Sigmoid colon (tissue), 7 donors: Measurements from ENCODE around the gene TMED4. TPM values are rescaled to one million over a fixed set of nuclear protein-coding genes. Genes with fewer than 3 reads are reported as not detected.
"Not testable (repeated sequence)": the region's sequence is repeated elsewhere in the genome, so short reads cannot be mapped to it uniquely, and the experiment has no call there.

Experiments
- DNase-seq: peaks from one replicate; pipeline ENCODE4 v3.0.0-alpha.2; 2019
- H3K27ac ChIP-seq, 4 donors: fragments of 200-600 bp; sonication (generic); one replicate each; pipeline ENCODE4 v1.5.1; 2016 to 2019; ENCODE audit warnings: mild to moderate bottlenecking in 1 of 4
- H3K27me3 ChIP-seq, 3 donors: fragments of 200-600 bp; sonication (generic); one replicate each; pipeline ENCODE4 v1.5.1; 2019; ENCODE audit warnings: mild to moderate bottlenecking in 1 of 3
- H3K36me3 ChIP-seq, 4 donors: fragments of 200-600 bp; sonication (generic); one replicate each; pipeline ENCODE4 v1.5.1; 2016 to 2019
- H3K4me1 ChIP-seq, 4 donors: fragments of 200-600 bp; sonication (generic); one replicate each; pipeline ENCODE4 v1.5.1; 2017 to 2019
- H3K4me3 ChIP-seq, 4 donors: fragments of 200-600 bp; sonication (generic); one replicate each; pipeline ENCODE4 v1.5.1; 2017 to 2019; ENCODE audit warnings: mild to moderate bottlenecking in 2 of 4, moderate library complexity in 1 of 4
- H3K9me3 ChIP-seq, 4 donors: fragments of 200-600 bp in 3 of 4; sonication (generic) in 3 of 4; one replicate each; pipeline versions ENCODE4 v1.5.1 to v1.6.1; 2013 to 2019
- EP300 ChIP-seq, 4 donors: sonication (generic); formaldehyde crosslinking; IDR thresholded peaks; one replicate each; pipeline ENCODE4 v1.6.1; 2017; ENCODE audit warnings: antibody characterized with exemption in 4 of 4
- POLR2A ChIP-seq, 2 donors: fragments of 450-650 bp; IDR thresholded peaks; one replicate each; pipeline ENCODE4 v1.6.1; 2016; ENCODE audit warnings: antibody characterized with exemption in 2 of 2, mild to moderate bottlenecking in 2 of 2, moderate library complexity in 2 of 2
- POLR2AphosphoS5 ChIP-seq, 4 donors: sonication (generic); formaldehyde crosslinking; IDR thresholded peaks; one replicate each; pipeline ENCODE4 v1.6.1; 2017; ENCODE audit warnings: antibody characterized with exemption in 4 of 4
- WGBS, 2 donors: extraction: QIAGEN DNeasy Blood & Tissue Kit; methylation state at CpG; one replicate each; pipeline ENCODE4 v1.1.7; 2013; 5-methylcytosine and 5-hydroxymethylcytosine counted together
- intact Hi-C: fragments of 100-400 bp; cut with DNase I; formaldehyde crosslinking; loops from one replicate; pipeline ENCODE4 v1.15.1; 2023
- polyA plus RNA-seq, 3 donors: library from polyadenylated mRNA; stranded (reverse); fragments of 200-250 nt; gene quantifications; one replicate each; pipeline ENCODE4 v1.2.3, GENCODE V29; 2013
- total RNA-seq, 4 donors: library from RNA; depleted of rRNA; stranded (reverse); fragments of >200 nt; gene quantifications; one replicate each; pipeline ENCODE4 v1.1.0, GENCODE V29; 2016
- TF ChIP-seq, protein P1 (sequence below), 4 experiments: fragments of 450-650 bp in 3 of 4; fragments of 200-600 bp in 1 of 4; IDR thresholded peaks; one replicate each; pipeline ENCODE4 v1.5.1; 2016 to 2019; ENCODE audit warnings: antibody characterized with exemption in 4 of 4, mild to moderate bottlenecking in 3 of 4, moderate library complexity in 2 of 4
- donor health status: healthy with polysubstance abuse.
- donor health status: Bipolar disorder and iron deficiency.
- donor health status: healthy.

Gene TMED4
- total and polyA plus RNA-seq, 7 donors: 18.6 to 209 (median 114) TPM

GRCh38 chr7:44555350-44555749, 26.7 kb downstream of the TMED4 start:
- no peaks in the 10 kb centered on the region for H3K4me1 ChIP-seq
- intact Hi-C loops: no loop called here
- no peaks in the 10 kb centered on the region for H3K27me3 ChIP-seq
- no peak overlapping the region for H3K27ac ChIP-seq
- DNase-seq: no peak
- no peak overlapping the region for H3K4me3 ChIP-seq
- 81 to 84% methylated on average over 2 of the region's 2 CpGs for WGBS, 2 donors
- H3K9me3 ChIP-seq: no peaks in the 10 kb centered on the region
- TF ChIP-seq POLR2AphosphoS5 (IDR thresholded peaks at IDR 0.05) (no peak), POLR2A (IDR thresholded peaks at IDR 0.05) (no peak), EP300 (IDR thresholded peaks at IDR 0.05) (no peak)
- TF ChIP-seq, protein P1, sequence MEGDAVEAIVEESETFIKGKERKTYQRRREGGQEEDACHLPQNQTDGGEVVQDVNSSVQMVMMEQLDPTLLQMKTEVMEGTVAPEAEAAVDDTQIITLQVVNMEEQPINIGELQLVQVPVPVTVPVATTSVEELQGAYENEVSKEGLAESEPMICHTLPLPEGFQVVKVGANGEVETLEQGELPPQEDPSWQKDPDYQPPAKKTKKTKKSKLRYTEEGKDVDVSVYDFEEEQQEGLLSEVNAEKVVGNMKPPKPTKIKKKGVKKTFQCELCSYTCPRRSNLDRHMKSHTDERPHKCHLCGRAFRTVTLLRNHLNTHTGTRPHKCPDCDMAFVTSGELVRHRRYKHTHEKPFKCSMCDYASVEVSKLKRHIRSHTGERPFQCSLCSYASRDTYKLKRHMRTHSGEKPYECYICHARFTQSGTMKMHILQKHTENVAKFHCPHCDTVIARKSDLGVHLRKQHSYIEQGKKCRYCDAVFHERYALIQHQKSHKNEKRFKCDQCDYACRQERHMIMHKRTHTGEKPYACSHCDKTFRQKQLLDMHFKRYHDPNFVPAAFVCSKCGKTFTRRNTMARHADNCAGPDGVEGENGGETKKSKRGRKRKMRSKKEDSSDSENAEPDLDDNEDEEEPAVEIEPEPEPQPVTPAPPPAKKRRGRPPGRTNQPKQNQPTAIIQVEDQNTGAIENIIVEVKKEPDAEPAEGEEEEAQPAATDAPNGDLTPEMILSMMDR (IDR thresholded peaks at IDR 0.05): no peak
- H3K36me3 ChIP-seq: no peaks in the 10 kb centered on the region

DNA sequence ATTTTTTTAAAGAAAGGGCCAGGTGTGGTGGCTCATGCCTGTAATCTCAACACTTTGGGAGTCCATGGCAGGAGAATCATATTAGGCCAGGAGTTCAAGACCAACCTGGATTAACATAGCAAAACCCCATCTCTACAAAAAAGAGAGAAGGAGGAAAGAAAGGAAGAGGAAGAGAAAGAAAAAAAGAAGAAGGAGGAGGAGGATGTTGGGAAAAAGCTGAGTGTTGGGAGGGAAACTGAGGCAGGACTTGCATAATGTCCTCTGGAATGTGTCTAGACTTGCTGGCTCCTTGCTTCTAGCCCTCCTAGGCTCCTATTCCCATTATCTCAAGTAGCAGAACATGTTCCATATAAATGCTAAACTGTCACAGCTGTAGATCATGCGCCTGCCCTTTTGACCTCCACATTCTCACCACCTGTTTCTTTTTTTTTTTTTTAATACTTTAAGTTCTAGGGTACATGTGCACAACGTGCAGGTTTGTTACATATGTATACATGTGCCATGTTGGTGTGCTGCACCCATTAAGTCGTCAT, 29.5 kb downstream of the TMED4 start:
- H3K27ac ChIP-seq, H3K4me3 ChIP-seq, H3K36me3 ChIP-seq, DNase-seq, intact Hi-C loops, H3K9me3 ChIP-seq, H3K4me1 ChIP-seq, H3K27me3 ChIP-seq: not testable (repeated sequence)
- WGBS, 2 donors: 66 to 69% methylated on average over 3 of the region's 3 CpGs

GRCh38 chr7:44549457-44549856, 32.6 kb downstream of the TMED4 start:
- no peak for DNase-seq
- Histone ChIP-seq H3K27ac (no peak overlapping the region), H3K36me3 (no peaks in the 10 kb centered on the region), H3K27me3 (no peaks in the 10 kb centered on the region), H3K9me3 (no peaks in the 10 kb centered on the region), H3K4me3 (no peak overlapping the region), H3K4me1 (no peaks in the 10 kb centered on the region)
- intact Hi-C loops: no loop called here
- 77% methylated on average over 3 of the region's 3 CpGs for WGBS, 2 donors
- TF ChIP-seq POLR2A (IDR thresholded peaks at IDR 0.05): no peak
- no peak for TF ChIP-seq POLR2AphosphoS5 (IDR thresholded peaks at IDR 0.05)
- TF ChIP-seq EP300 (IDR thresholded peaks at IDR 0.05): no peak
- TF ChIP-seq, protein P1 (IDR thresholded peaks at IDR 0.05): no peak

DNA sequence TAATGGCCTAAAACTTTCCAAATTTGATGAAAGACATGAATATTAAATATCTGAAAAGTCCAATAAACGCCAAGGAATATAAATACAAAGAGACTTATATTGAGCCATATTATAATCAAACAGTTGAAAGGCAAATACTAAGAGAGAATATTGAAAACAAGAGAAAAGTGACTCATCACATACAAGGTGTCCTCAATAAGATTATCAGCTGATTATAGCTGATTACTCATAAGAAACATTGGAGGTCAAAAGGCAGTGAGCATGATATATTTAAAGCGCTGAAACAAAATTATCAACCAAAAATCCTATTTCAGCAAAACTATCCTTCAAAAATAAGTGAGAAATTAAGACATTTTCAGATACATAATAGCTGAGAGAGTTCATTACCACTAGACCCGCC, 33.1 kb downstream of the TMED4 start:
- DNase-seq: no peak
- 89 to 95% methylated on average over 3 of the region's 3 CpGs for WGBS, 2 donors

DNA sequence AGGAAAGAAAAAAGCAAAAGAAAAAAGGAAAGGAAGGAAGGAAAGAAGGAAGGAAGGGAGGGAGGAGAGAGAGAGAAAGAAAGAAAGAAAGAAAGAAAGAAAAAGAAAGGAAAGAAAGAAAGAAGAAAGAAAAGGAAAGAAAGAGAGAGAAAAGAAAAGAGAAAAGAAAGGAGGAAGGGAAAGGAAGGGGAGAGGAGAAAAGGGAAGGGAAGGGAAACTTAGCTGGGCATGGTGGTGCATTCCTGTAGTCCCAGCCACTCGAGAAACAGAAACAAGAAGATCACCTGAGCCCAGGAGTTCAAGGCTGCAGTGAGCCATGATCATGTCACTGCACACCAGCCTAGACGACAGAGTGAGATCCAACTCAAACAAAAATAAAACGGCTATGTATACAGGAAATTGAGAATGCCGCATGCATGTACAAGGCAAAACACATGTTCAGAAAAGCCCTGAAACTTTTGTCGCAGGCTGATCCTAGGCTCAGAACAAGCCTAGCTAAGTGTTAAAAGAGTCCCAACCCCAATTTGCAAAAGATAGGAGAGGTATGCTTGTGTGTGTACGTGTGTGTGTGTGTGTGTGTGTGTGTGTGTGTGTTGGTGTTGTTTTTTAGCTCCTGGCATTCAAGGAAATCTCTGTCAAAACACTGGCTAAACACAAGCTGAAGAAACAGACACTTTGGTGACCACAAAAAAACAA, 34.3 kb downstream of the TMED4 start:
- Histone ChIP-seq H3K27ac (no peak overlapping the region), H3K36me3 (no peaks in the 10 kb centered on the region), H3K9me3 (no peaks in the 10 kb centered on the region), H3K4me1 (no peaks in the 10 kb centered on the region), H3K27me3 (no peaks in the 10 kb centered on the region), H3K4me3 (no peak overlapping the region)
- intact Hi-C loops: no loop called here
- 9 to 35% methylated on average over 6 of the region's 6 CpGs for WGBS, 2 donors
- TF ChIP-seq EP300 (IDR thresholded peaks at IDR 0.05) (no peak), POLR2AphosphoS5 (IDR thresholded peaks at IDR 0.05) (no peak), POLR2A (IDR thresholded peaks at IDR 0.05) (no peak)
- TF ChIP-seq, protein P1 (IDR thresholded peaks at IDR 0.05): no peak
- DNase-seq: no peak

More for the DNA sequence above, 33.1 kb downstream of the TMED4 start:
- H3K36me3 ChIP-seq: no peaks in the 10 kb centered on the region
- no peaks in the 10 kb centered on the region for H3K9me3 ChIP-seq
- no peaks in the 10 kb centered on the region for H3K27me3 ChIP-seq
- intact Hi-C loops: no loop called here
- no peak overlapping the region for H3K4me3 ChIP-seq
- H3K27ac ChIP-seq: no peak overlapping the region
- TF ChIP-seq EP300 (IDR thresholded peaks at IDR 0.05) (no peak), POLR2A (IDR thresholded peaks at IDR 0.05) (no peak), POLR2AphosphoS5 (IDR thresholded peaks at IDR 0.05) (no peak)
- TF ChIP-seq, protein P1 (IDR thresholded peaks at IDR 0.05): no peak
- no peaks in the 10 kb centered on the region for H3K4me1 ChIP-seq
